Panc1 (cell line): ENCODE results near the gene SVIP. TPM values are rescaled to one million over a fixed set of nuclear protein-coding genes. Genes with fewer than 3 reads are reported as not detected.

Experiments
- ATAC-seq: fragments of 200-7000 bp; cut with Tn5 transposase; 2 replicates; pipeline ENCODE4 v1.9.1; 2020; ENCODE audit warnings: mild to moderate bottlenecking, moderate library complexity
- BruUV-seq: library from RNA; stranded (reverse); fragments of 400-500 nt; replicated peaks from 2 replicates; lab custom pipeline; 2021; lab: Mats Ljungman, UMichigan
- CTCF ChIA-PET: fragments of 300-600 bp; sonication (Branson Sonifier 250); formaldehyde crosslinking; loops from one replicate; lab custom pipeline; 2022; ENCODE audit warnings: antibody characterized with exemption; lab: Charles Lee
- POLR2A ChIA-PET: fragments of 300-600 bp; sonication (Branson Sonifier 250); formaldehyde crosslinking; loops from one replicate; lab custom pipeline; 2022; ENCODE audit warnings: antibody characterized with exemption; lab: Charles Lee
- DNase-seq: peaks from one replicate; pipeline ENCODE4 v3.0.0-alpha.2; 2010; ENCODE audit warnings: low read depth, low spot score
- H3K27ac ChIP-seq: 2 replicates; pipeline ENCODE4 v1.5.1; 2011; ENCODE audit warnings: mild to moderate bottlenecking, low read length, inconsistent platforms
- H3K27me3 ChIP-seq: fragments of 200-500 bp; sonication (Bioruptor generic); 2 replicates; pipeline ENCODE4 v1.6.0; 2014; ENCODE audit warnings: low read length, inconsistent platforms; ENCODE audit not compliant: control insufficient read depth, insufficient read depth
- H3K36me3 ChIP-seq: fragments of 200-500 bp; sonication (Bioruptor generic); 2 replicates; pipeline ENCODE4 v1.5.1; 2014; ENCODE audit warnings: inconsistent platforms, mild to moderate bottlenecking, low read length, moderate library complexity; ENCODE audit not compliant: control insufficient read depth, insufficient read depth
- H3K4me1 ChIP-seq: 2 replicates; pipeline ENCODE4 v1.5.1; 2011; ENCODE audit warnings: inconsistent platforms, mild to moderate bottlenecking, low read length, moderate library complexity; ENCODE audit not compliant: control insufficient read depth, insufficient read depth
- H3K4me3 ChIP-seq, 2 experiments: 2 replicates each; pipeline ENCODE4 v1.5.1; 2011 to 2012; ENCODE audit warnings: low read depth in 2 of 2, low read length in 2 of 2, mild to moderate bottlenecking in 2 of 2, inconsistent platforms in 1 of 2, moderate library complexity in 1 of 2
- H3K9me3 ChIP-seq: fragments of 200-500 bp; sonication (Bioruptor generic); 2 replicates; pipeline ENCODE4 v1.5.1; 2014; ENCODE audit warnings: low read depth, mild to moderate bottlenecking, inconsistent platforms, low read length, moderate library complexity; ENCODE audit not compliant: control insufficient read depth, insufficient read depth
- POLR2AphosphoS5 ChIP-seq: IDR thresholded peaks from 2 replicates; pipeline ENCODE4 v1.6.1; 2012; ENCODE audit warnings: mild to moderate bottlenecking, low read depth, low read length, moderate library complexity
- REST ChIP-seq, 2 experiments: IDR thresholded peaks; 2 replicates each; pipeline ENCODE4 v1.6.1; 2011 to 2012; ENCODE audit warnings: low read depth in 2 of 2, control low read depth in 1 of 2, low read length in 1 of 2, mild to moderate bottlenecking in 1 of 2, moderate library complexity in 1 of 2; ENCODE audit not compliant: insufficient read depth in 1 of 2
- SIN3A ChIP-seq: IDR thresholded peaks from 2 replicates; pipeline ENCODE4 v1.6.1; 2012; ENCODE audit warnings: low read depth, mild to moderate bottlenecking, low read length, moderate library complexity, borderline replicate concordance; ENCODE audit not compliant: insufficient read depth
- TCF7L2 ChIP-seq: IDR thresholded peaks from 2 replicates; pipeline ENCODE4 v1.6.1; 2011; ENCODE audit warnings: mild to moderate bottlenecking, low read depth, low read length, inconsistent platforms
- in situ Hi-C: cut with HindIII; loops from 2 replicates; pipeline ENCODE4 v1.10.0; 2016; ENCODE audit warnings: low sequenced_read_pairs, low pct_unique_long_range_greater_than_20kb
- intact Hi-C: fragments of 100-400 bp; cut with micrococcal nuclease; formaldehyde crosslinking; loops from one replicate; pipeline ENCODE4 v1.10.0; 2022; ENCODE audit not compliant: unreplicated experiment
- total RNA-seq: library from RNA; stranded (reverse); gene quantifications from one replicate; pipeline ENCODE4 v1.2.1, GENCODE V29; 2021; ENCODE audit not compliant: unreplicated experiment
- TF ChIP-seq, protein P1 (sequence below): fragments of 450-650 bp; IDR thresholded peaks from 2 replicates; pipeline ENCODE4 v1.5.1; 2017; ENCODE audit warnings: mild to moderate bottlenecking

SVIP gene
- total RNA-seq, 1 experiment from 2014 or later: 13.4 TPM

DNA sequence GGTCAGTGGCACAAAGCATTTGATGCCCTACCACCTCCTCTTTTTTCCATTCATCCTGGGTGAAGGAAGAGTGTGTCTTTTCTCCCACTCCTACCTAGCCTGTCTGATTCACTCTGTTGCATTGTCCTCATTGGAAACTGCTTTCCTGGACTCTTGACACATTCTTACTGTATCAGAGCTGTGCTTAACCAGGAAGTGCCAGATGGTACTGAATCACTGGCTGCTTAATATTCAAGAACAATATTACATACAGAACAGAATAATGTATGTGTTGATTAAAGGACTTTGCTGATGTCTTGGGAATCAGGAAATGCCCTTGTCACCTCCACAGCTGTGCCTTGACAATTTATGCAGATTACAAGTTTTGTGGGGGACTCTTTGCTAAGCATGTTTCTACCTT is 44.4 kb downstream of the SVIP start:
- intact Hi-C loops (loop anchor here (10.0 kb wide), 1 partner anchor 540 kb away; no protein-coding TSS in a partner anchor), in situ Hi-C loops (no loop called here)
- ATAC-seq (no peak), DNase-seq (no peak)
- no peak for TF ChIP-seq TCF7L2
- no peak for TF ChIP-seq SIN3A
- TF ChIP-seq, protein P1, sequence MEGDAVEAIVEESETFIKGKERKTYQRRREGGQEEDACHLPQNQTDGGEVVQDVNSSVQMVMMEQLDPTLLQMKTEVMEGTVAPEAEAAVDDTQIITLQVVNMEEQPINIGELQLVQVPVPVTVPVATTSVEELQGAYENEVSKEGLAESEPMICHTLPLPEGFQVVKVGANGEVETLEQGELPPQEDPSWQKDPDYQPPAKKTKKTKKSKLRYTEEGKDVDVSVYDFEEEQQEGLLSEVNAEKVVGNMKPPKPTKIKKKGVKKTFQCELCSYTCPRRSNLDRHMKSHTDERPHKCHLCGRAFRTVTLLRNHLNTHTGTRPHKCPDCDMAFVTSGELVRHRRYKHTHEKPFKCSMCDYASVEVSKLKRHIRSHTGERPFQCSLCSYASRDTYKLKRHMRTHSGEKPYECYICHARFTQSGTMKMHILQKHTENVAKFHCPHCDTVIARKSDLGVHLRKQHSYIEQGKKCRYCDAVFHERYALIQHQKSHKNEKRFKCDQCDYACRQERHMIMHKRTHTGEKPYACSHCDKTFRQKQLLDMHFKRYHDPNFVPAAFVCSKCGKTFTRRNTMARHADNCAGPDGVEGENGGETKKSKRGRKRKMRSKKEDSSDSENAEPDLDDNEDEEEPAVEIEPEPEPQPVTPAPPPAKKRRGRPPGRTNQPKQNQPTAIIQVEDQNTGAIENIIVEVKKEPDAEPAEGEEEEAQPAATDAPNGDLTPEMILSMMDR: no peak
- no peak for TF ChIP-seq REST (IDR thresholded peaks at IDR 0.05; ENCODE audit: insufficient read depth in 1 of 2, low read depth in 2 of 2, low read length in 1 of 2)
- TF ChIP-seq POLR2AphosphoS5: no peak
- ChIA-PET CTCF (interaction anchor here (0.6 kb wide), 1 partner anchor 541 kb away, joined by 4 read pairs; no protein-coding TSS in a partner anchor), POLR2A (no interaction called here)
- Histone ChIP-seq H3K27me3 (no peaks in the 10 kb centered on the region; the same call in 1 of the 2 replicates), H3K9me3 (no peaks in the 10 kb centered on the region), H3K4me1 (no peaks in the 10 kb centered on the region), H3K27ac (no peak overlapping the region), H3K36me3 (no peaks in the 10 kb centered on the region), H3K4me3 (no peak overlapping the region)
- no TSS peak for BruUV-seq

DNA sequence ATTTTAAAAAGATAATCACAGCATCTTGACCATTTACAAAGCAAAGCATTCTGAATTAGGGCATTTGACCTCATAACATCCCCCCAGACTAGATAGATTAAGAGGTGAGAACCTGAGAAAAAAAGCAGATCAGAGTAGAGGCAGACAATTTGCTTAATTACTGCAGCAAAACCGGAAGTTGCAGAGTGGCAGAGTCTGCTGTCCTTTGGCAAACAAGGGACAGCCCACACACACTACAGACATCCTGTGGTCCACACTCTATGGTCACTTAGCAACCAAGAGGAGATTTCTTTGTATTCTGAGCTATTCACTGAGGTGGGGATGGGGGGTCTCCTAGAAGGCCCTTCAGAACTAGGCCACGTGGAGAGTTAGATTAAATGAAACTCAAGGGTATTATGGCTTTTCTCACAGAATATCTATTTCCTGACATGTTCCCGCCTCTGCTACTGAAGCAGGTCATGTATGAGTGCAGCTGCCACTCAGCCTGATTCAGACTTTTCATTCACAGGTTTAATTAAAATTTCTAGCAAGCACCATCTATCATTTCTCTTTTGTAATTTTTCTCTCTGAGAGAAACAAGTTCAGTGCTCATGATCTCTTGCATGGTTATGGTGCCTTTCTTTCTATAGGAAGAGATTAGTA is 48.5 kb downstream of the SVIP start:
- H3K36me3 ChIP-seq: no peaks in the 10 kb centered on the region
- ATAC-seq (no peak), DNase-seq (no peak)
- no peak for TF ChIP-seq POLR2AphosphoS5
- TF ChIP-seq, protein P1: no peak
- no peak for TF ChIP-seq REST (IDR thresholded peaks at IDR 0.05; ENCODE audit: insufficient read depth in 1 of 2, low read depth in 2 of 2, low read length in 1 of 2)
- TF ChIP-seq TCF7L2: no peak
- no peak for TF ChIP-seq SIN3A
- intact Hi-C loops (loop anchor here (10.0 kb wide), 1 partner anchor 536 kb away; no protein-coding TSS in a partner anchor), in situ Hi-C loops (no loop called here)
- CTCF ChIA-PET: no interaction called here
- no peak overlapping the region for H3K4me3 ChIP-seq
- no TSS peak for BruUV-seq
- POLR2A ChIA-PET: no interaction called here
- H3K4me1 ChIP-seq: no peaks in the 10 kb centered on the region
- H3K27ac ChIP-seq: no peak overlapping the region
- no peaks in the 10 kb centered on the region for H3K9me3 ChIP-seq
- H3K27me3 ChIP-seq: no peaks in the 10 kb centered on the region
